ENCODE data around the gene CDH23. TPM values are rescaled to one million over a fixed set of nuclear protein-coding genes. Genes with fewer than 3 reads are reported as not detected.

Gene CDH23
- total RNA-seq, 1 donor from 2014 or later: not detected

- Histone ChIP-seq H3K36me3 (ENCODE audit: control insufficient read depth, insufficient read depth, low read length) (no peaks in the 10 kb centered on the region), H3K4me3 (ENCODE audit: low read depth, low read length) (no peak overlapping the region), H3K27me3 (ENCODE audit: control insufficient read depth, insufficient read depth, low read length) (peaks cover 3% of the 10 kb centered on the region)
- FAIRE-seq (no peak), DNase-seq (ENCODE audit: low read depth) (no peak)
- TF ChIP-seq, protein P1, sequence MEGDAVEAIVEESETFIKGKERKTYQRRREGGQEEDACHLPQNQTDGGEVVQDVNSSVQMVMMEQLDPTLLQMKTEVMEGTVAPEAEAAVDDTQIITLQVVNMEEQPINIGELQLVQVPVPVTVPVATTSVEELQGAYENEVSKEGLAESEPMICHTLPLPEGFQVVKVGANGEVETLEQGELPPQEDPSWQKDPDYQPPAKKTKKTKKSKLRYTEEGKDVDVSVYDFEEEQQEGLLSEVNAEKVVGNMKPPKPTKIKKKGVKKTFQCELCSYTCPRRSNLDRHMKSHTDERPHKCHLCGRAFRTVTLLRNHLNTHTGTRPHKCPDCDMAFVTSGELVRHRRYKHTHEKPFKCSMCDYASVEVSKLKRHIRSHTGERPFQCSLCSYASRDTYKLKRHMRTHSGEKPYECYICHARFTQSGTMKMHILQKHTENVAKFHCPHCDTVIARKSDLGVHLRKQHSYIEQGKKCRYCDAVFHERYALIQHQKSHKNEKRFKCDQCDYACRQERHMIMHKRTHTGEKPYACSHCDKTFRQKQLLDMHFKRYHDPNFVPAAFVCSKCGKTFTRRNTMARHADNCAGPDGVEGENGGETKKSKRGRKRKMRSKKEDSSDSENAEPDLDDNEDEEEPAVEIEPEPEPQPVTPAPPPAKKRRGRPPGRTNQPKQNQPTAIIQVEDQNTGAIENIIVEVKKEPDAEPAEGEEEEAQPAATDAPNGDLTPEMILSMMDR (IDR thresholded peaks at IDR 0.05; ENCODE audit: insufficient read depth, low read length, severe bottlenecking): no peak
Observed at GRCh38 chr10:71504168-71504567, 107.4 kb downstream of the CDH23 start.

GRCh38 chr10:71504570-71504969 is 107.8 kb downstream of the CDH23 start:
- peaks cover 5% of the 10 kb centered on the region for H3K27me3 ChIP-seq (ENCODE audit: control insufficient read depth, insufficient read depth, low read length)
- no peak for FAIRE-seq
- H3K4me3 ChIP-seq (ENCODE audit: low read depth, low read length): no peak overlapping the region
- no peaks in the 10 kb centered on the region for H3K36me3 ChIP-seq (ENCODE audit: control insufficient read depth, insufficient read depth, low read length)
- DNase-seq (ENCODE audit: low read depth): no peak
- TF ChIP-seq, protein P1 (IDR thresholded peaks at IDR 0.05; ENCODE audit: insufficient read depth, low read length, severe bottlenecking): no peak

DNA sequence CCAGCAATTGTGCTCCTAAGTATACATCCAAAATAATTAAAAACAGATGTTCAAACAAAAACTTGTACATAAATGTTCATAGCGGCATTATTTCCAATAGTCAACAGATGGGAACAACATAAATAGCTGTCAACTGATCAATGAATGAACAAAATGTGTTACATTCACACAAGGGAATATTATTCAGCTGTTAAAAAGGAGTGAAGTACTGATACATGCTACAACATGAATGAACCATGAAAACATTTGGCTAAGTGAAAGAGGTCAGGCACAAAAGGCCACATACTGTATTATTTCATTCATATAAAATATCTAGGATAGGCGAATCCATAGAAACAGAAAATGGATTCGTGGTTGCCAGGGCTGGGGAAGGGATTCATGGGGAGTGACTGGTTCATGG is 109.1 kb downstream of the CDH23 start:
- Histone ChIP-seq H3K27me3 (ENCODE audit: control insufficient read depth, insufficient read depth, low read length) (peaks cover 7% of the 10 kb centered on the region), H3K4me3 (ENCODE audit: low read depth, low read length) (no peak overlapping the region), H3K36me3 (ENCODE audit: control insufficient read depth, insufficient read depth, low read length) (no peaks in the 10 kb centered on the region)
- DNase-seq (ENCODE audit: low read depth): no peak
- FAIRE-seq: no peak
- TF ChIP-seq, protein P1 (IDR thresholded peaks at IDR 0.05; ENCODE audit: insufficient read depth, low read length, severe bottlenecking): no peak

- FAIRE-seq: no peak
Observed at GRCh38 chr10:71509444-71509843, 112.7 kb downstream of the CDH23 start.

GRCh38 chr10:71511206-71511605 is 114.5 kb downstream of the CDH23 start:
- DNase-seq (ENCODE audit: low read depth) (no peak), FAIRE-seq (no peak)
- H3K36me3 ChIP-seq (ENCODE audit: control insufficient read depth, insufficient read depth, low read length): no peaks in the 10 kb centered on the region
- TF ChIP-seq, protein P1 (IDR thresholded peaks at IDR 0.05; ENCODE audit: insufficient read depth, low read length, severe bottlenecking): no peak
- H3K4me3 ChIP-seq (ENCODE audit: low read depth, low read length): no peak overlapping the region
- peaks cover 15% of the 10 kb centered on the region for H3K27me3 ChIP-seq (ENCODE audit: control insufficient read depth, insufficient read depth, low read length)

More at GRCh38 chr10:71509444-71509843, 112.7 kb downstream of the CDH23 start:
- TF ChIP-seq, protein P1 (IDR thresholded peaks at IDR 0.05; ENCODE audit: insufficient read depth, low read length, severe bottlenecking): no peak
- H3K27me3 ChIP-seq (ENCODE audit: control insufficient read depth, insufficient read depth, low read length): peaks cover 12% of the 10 kb centered on the region
- no peak for DNase-seq (ENCODE audit: low read depth)
- H3K4me3 ChIP-seq (ENCODE audit: low read depth, low read length): no peak overlapping the region
- no peaks in the 10 kb centered on the region for H3K36me3 ChIP-seq (ENCODE audit: control insufficient read depth, insufficient read depth, low read length)

DNA sequence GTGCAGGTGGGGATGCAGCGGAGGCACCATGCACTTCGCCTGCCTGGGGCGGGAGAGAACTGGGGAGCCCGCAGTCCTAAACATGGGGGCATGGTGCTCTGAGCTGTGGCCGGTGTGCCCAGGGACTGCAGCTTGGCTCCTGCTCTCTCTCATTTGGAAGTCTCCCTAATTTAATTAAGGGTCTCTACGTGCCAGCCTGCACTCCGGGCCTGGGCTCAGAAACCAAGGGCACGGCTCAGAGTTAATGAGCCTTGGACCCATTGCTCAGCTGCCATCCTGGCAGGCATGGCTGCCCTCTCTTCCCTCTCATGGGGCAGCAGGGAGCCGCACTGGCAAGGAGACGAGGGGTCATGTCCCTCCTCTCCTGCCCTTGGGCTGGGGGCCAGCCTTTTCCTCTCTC is 115.6 kb downstream of the CDH23 start:
- Histone ChIP-seq H3K36me3 (ENCODE audit: control insufficient read depth, insufficient read depth, low read length) (no peaks in the 10 kb centered on the region), H3K4me3 (ENCODE audit: low read depth, low read length) (no peak overlapping the region), H3K27me3 (ENCODE audit: control insufficient read depth, insufficient read depth, low read length) (peaks cover 15% of the 10 kb centered on the region)
- TF ChIP-seq, protein P1 (IDR thresholded peaks at IDR 0.05; ENCODE audit: insufficient read depth, low read length, severe bottlenecking): no peak
- FAIRE-seq: no peak
- no peak for DNase-seq (ENCODE audit: low read depth)
